Panc1 (cell line): ENCODE measurements around the gene PLRG1. TPM values are rescaled to one million over a fixed set of nuclear protein-coding genes. Genes with fewer than 3 reads are reported as not detected.

ENCODE experiments used
- ATAC-seq: fragments of 200-7000 bp; cut with Tn5 transposase; 2 replicates; pipeline ENCODE4 v1.9.1; 2020; ENCODE audit warnings: mild to moderate bottlenecking, moderate library complexity
- BruUV-seq: library from RNA; stranded (reverse); fragments of 400-500 nt; replicated peaks from 2 replicates; lab custom pipeline; 2021; lab: Mats Ljungman, UMichigan
- CTCF ChIA-PET: fragments of 300-600 bp; sonication (Branson Sonifier 250); formaldehyde crosslinking; loops from one replicate; lab custom pipeline; 2022; ENCODE audit warnings: antibody characterized with exemption; lab: Charles Lee
- POLR2A ChIA-PET: fragments of 300-600 bp; sonication (Branson Sonifier 250); formaldehyde crosslinking; loops from one replicate; lab custom pipeline; 2022; ENCODE audit warnings: antibody characterized with exemption; lab: Charles Lee
- DNase-seq: peaks from one replicate; pipeline ENCODE4 v3.0.0-alpha.2; 2010; ENCODE audit warnings: low read depth, low spot score
- H3K27ac ChIP-seq: 2 replicates; pipeline ENCODE4 v1.5.1; 2011; ENCODE audit warnings: mild to moderate bottlenecking, low read length, inconsistent platforms
- H3K27me3 ChIP-seq: fragments of 200-500 bp; sonication (Bioruptor generic); 2 replicates; pipeline ENCODE4 v1.6.0; 2014; ENCODE audit warnings: low read length, inconsistent platforms; ENCODE audit not compliant: control insufficient read depth, insufficient read depth
- H3K36me3 ChIP-seq: fragments of 200-500 bp; sonication (Bioruptor generic); 2 replicates; pipeline ENCODE4 v1.5.1; 2014; ENCODE audit warnings: inconsistent platforms, mild to moderate bottlenecking, low read length, moderate library complexity; ENCODE audit not compliant: control insufficient read depth, insufficient read depth
- H3K4me1 ChIP-seq: 2 replicates; pipeline ENCODE4 v1.5.1; 2011; ENCODE audit warnings: inconsistent platforms, mild to moderate bottlenecking, low read length, moderate library complexity; ENCODE audit not compliant: control insufficient read depth, insufficient read depth
- H3K4me3 ChIP-seq, 2 experiments: 2 replicates each; pipeline ENCODE4 v1.5.1; 2011 to 2012; ENCODE audit warnings: low read depth in 2 of 2, low read length in 2 of 2, mild to moderate bottlenecking in 2 of 2, inconsistent platforms in 1 of 2, moderate library complexity in 1 of 2
- H3K9me3 ChIP-seq: fragments of 200-500 bp; sonication (Bioruptor generic); 2 replicates; pipeline ENCODE4 v1.5.1; 2014; ENCODE audit warnings: low read depth, mild to moderate bottlenecking, inconsistent platforms, low read length, moderate library complexity; ENCODE audit not compliant: control insufficient read depth, insufficient read depth
- POLR2AphosphoS5 ChIP-seq: IDR thresholded peaks from 2 replicates; pipeline ENCODE4 v1.6.1; 2012; ENCODE audit warnings: mild to moderate bottlenecking, low read depth, low read length, moderate library complexity
- SIN3A ChIP-seq: IDR thresholded peaks from 2 replicates; pipeline ENCODE4 v1.6.1; 2012; ENCODE audit warnings: low read depth, mild to moderate bottlenecking, low read length, moderate library complexity, borderline replicate concordance; ENCODE audit not compliant: insufficient read depth
- TCF7L2 ChIP-seq: IDR thresholded peaks from 2 replicates; pipeline ENCODE4 v1.6.1; 2011; ENCODE audit warnings: mild to moderate bottlenecking, low read depth, low read length, inconsistent platforms
- in situ Hi-C: cut with HindIII; loops from 2 replicates; pipeline ENCODE4 v1.10.0; 2016; ENCODE audit warnings: low sequenced_read_pairs, low pct_unique_long_range_greater_than_20kb
- intact Hi-C: fragments of 100-400 bp; cut with micrococcal nuclease; formaldehyde crosslinking; loops from one replicate; pipeline ENCODE4 v1.10.0; 2022; ENCODE audit not compliant: unreplicated experiment
- total RNA-seq: library from RNA; stranded (reverse); gene quantifications from one replicate; pipeline ENCODE4 v1.2.1, GENCODE V29; 2021; ENCODE audit not compliant: unreplicated experiment
- TF ChIP-seq, protein P1 (sequence below), 2 experiments: IDR thresholded peaks; 2 replicates each; pipeline ENCODE4 v1.6.1; 2011 to 2012; ENCODE audit warnings: low read depth in 2 of 2, control low read depth in 1 of 2, low read length in 1 of 2, mild to moderate bottlenecking in 1 of 2, moderate library complexity in 1 of 2; ENCODE audit not compliant: insufficient read depth in 1 of 2
- TF ChIP-seq, protein P2 (sequence below): fragments of 450-650 bp; IDR thresholded peaks from 2 replicates; pipeline ENCODE4 v1.5.1; 2017; ENCODE audit warnings: mild to moderate bottlenecking

PLRG1 gene
- total RNA-seq, 1 experiment from 2014 or later = 66.1 TPM

DNA sequence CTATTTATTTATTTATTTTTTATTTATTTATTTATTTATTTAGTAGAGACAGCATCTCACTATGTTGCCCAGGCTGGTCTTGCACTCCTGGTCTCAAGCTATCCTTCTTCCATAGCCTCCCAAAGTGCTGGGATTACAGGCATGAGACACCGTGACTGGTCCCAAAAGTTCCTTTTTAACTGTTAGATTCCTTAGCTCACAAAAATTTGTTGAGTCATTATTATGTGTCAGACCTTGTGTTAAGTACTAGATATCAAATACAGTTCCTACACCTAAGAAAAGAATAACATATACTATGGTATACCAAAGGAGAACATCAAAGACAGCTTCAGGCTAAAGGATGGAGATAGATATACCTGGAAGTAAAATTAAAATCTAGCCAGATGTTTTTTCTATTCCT lies 28.7 kb upstream of the PLRG1 start:
- in situ Hi-C loops = no loop called here
- CTCF ChIA-PET = no interaction called here
- BruUV-seq = no TSS peak
- H3K36me3 ChIP-seq = no peaks in the 10 kb centered on the region
- ATAC-seq = no peak
- TF ChIP-seq TCF7L2 (no peak), POLR2AphosphoS5 (no peak), SIN3A (no peak)
- TF ChIP-seq, protein P1, sequence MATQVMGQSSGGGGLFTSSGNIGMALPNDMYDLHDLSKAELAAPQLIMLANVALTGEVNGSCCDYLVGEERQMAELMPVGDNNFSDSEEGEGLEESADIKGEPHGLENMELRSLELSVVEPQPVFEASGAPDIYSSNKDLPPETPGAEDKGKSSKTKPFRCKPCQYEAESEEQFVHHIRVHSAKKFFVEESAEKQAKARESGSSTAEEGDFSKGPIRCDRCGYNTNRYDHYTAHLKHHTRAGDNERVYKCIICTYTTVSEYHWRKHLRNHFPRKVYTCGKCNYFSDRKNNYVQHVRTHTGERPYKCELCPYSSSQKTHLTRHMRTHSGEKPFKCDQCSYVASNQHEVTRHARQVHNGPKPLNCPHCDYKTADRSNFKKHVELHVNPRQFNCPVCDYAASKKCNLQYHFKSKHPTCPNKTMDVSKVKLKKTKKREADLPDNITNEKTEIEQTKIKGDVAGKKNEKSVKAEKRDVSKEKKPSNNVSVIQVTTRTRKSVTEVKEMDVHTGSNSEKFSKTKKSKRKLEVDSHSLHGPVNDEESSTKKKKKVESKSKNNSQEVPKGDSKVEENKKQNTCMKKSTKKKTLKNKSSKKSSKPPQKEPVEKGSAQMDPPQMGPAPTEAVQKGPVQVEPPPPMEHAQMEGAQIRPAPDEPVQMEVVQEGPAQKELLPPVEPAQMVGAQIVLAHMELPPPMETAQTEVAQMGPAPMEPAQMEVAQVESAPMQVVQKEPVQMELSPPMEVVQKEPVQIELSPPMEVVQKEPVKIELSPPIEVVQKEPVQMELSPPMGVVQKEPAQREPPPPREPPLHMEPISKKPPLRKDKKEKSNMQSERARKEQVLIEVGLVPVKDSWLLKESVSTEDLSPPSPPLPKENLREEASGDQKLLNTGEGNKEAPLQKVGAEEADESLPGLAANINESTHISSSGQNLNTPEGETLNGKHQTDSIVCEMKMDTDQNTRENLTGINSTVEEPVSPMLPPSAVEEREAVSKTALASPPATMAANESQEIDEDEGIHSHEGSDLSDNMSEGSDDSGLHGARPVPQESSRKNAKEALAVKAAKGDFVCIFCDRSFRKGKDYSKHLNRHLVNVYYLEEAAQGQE (IDR thresholded peaks at IDR 0.05; ENCODE audit: insufficient read depth in 1 of 2, low read depth in 2 of 2, low read length in 1 of 2) = no peak
- TF ChIP-seq, protein P2, sequence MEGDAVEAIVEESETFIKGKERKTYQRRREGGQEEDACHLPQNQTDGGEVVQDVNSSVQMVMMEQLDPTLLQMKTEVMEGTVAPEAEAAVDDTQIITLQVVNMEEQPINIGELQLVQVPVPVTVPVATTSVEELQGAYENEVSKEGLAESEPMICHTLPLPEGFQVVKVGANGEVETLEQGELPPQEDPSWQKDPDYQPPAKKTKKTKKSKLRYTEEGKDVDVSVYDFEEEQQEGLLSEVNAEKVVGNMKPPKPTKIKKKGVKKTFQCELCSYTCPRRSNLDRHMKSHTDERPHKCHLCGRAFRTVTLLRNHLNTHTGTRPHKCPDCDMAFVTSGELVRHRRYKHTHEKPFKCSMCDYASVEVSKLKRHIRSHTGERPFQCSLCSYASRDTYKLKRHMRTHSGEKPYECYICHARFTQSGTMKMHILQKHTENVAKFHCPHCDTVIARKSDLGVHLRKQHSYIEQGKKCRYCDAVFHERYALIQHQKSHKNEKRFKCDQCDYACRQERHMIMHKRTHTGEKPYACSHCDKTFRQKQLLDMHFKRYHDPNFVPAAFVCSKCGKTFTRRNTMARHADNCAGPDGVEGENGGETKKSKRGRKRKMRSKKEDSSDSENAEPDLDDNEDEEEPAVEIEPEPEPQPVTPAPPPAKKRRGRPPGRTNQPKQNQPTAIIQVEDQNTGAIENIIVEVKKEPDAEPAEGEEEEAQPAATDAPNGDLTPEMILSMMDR = no peak
- DNase-seq = no peak
- no peak overlapping the region for H3K27ac ChIP-seq
- H3K4me1 ChIP-seq = no peaks in the 10 kb centered on the region
- no peak overlapping the region for H3K4me3 ChIP-seq
- POLR2A ChIA-PET = no interaction called here
- intact Hi-C loops = no loop called here
- no peaks in the 10 kb centered on the region for H3K27me3 ChIP-seq
- H3K9me3 ChIP-seq = no peaks in the 10 kb centered on the region

DNA sequence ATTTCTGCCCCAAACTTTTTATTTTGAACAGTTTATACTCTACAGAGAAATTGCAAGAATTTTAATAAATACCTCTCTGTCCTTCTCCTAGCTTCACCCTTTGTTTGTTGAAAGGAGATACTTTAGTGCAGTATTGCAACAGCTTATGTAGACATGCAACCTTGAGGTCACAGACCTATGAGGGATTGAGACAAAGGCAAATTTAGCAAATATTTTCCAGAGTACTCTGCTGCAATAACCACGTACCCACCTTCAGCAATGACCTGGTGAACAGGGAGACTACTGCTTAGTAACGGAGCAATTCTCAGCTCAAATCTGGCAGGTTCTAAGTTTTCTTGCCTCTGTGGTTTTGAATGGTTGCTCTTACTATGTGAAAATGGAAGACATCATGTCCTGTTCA lies 27.1 kb upstream of the PLRG1 start:
- Histone ChIP-seq H3K36me3 (no peaks in the 10 kb centered on the region), H3K9me3 (no peaks in the 10 kb centered on the region), H3K4me1 (no peaks in the 10 kb centered on the region), H3K4me3 (no peak overlapping the region), H3K27me3 (no peaks in the 10 kb centered on the region), H3K27ac (no peak overlapping the region)
- POLR2A ChIA-PET = no interaction called here
- ATAC-seq = no peak
- CTCF ChIA-PET = no interaction called here
- in situ Hi-C loops = no loop called here
- no TSS peak for BruUV-seq
- intact Hi-C loops = no loop called here
- TF ChIP-seq POLR2AphosphoS5 (no peak), TCF7L2 (no peak), SIN3A (no peak)
- TF ChIP-seq, protein P2 = no peak
- TF ChIP-seq, protein P1 (IDR thresholded peaks at IDR 0.05; ENCODE audit: insufficient read depth in 1 of 2, low read depth in 2 of 2, low read length in 1 of 2) = no peak
- DNase-seq = no peak
